HEK293 (cell line): ENCODE measurements around the gene GREM1.

ENCODE experiments used
- CTCF ChIA-PET: fragments of 350-600 bp; formaldehyde crosslinking; extraction: SDS; loops from one replicate; lab custom pipeline; 2021; ENCODE audit warnings: antibody characterized with exemption; lab: Yijun Ruan, JAX
- POLR2A ChIA-PET: fragments of 300-600 bp; formaldehyde crosslinking; extraction: SDS; loops from one replicate; lab custom pipeline; 2020; ENCODE audit warnings: antibody characterized with exemption, inconsistent platforms; lab: Yijun Ruan, JAX
- H3K27ac ChIP-seq: fragments of 200-500 bp; sonication (Bioruptor generic); 2 replicates; pipeline ENCODE4 v1.5.1; 2014; ENCODE audit warnings: low read depth, low read length, control low read depth, inconsistent platforms; ENCODE audit errors: extremely low read depth
- H3K36me3 ChIP-seq, 2 experiments: fragments of 200-500 bp in 1 of 2; sonication (Bioruptor generic) in 1 of 2; 1 replicate in 1 of 2; 2 replicates in 1 of 2; pipeline ENCODE4 v1.5.1; 2014 to 2017; ENCODE audit warnings: inconsistent platforms in 2 of 2, low read length in 2 of 2; ENCODE audit not compliant: control insufficient read depth in 2 of 2, insufficient read depth in 1 of 2
- H3K4me1 ChIP-seq: fragments of 200-500 bp; sonication (Bioruptor generic); 2 replicates; pipeline ENCODE4 v1.5.1; 2014; ENCODE audit warnings: mild to moderate bottlenecking, low read length, inconsistent platforms; ENCODE audit not compliant: control insufficient read depth, insufficient read depth
- H3K4me3 ChIP-seq: 2 replicates; pipeline ENCODE4 v1.5.1; 2011; ENCODE audit warnings: low read depth, mild to moderate bottlenecking, control low read depth, low read length, moderate library complexity
- H3K9me3 ChIP-seq: fragments of 200-500 bp; sonication (Bioruptor generic); 2 replicates; pipeline ENCODE4 v1.5.1; 2014; ENCODE audit warnings: low read depth, low read length, inconsistent platforms; ENCODE audit not compliant: control insufficient read depth, insufficient read depth
- HOXC10 ChIP-seq: sonication (generic); formaldehyde crosslinking; IDR thresholded peaks from 2 replicates; pipeline ENCODE4 v1.8.1; 2023; ENCODE audit warnings: mild to moderate bottlenecking, missing genetic modification reagents
- OVOL3 ChIP-seq: fragments of 450-650 bp; formaldehyde crosslinking; IDR thresholded peaks from 2 replicates; pipeline ENCODE4 v1.5.1; 2016; ENCODE audit warnings: missing biosample characterization, missing genetic modification characterization
- REST ChIP-seq: fragments of 450-650 bp; formaldehyde crosslinking; IDR thresholded peaks from 2 replicates; pipeline ENCODE4 v1.5.1; 2016; ENCODE audit warnings: missing biosample characterization, missing genetic modification characterization
- SP3 ChIP-seq: fragments of 450-650 bp; formaldehyde crosslinking; IDR thresholded peaks from 2 replicates; pipeline ENCODE4 v1.5.1; 2016; ENCODE audit warnings: missing biosample characterization, missing genetic modification characterization
- ZBTB44 ChIP-seq: fragments of 450-650 bp; IDR thresholded peaks from 2 replicates; pipeline ENCODE4 v1.5.1; 2018; ENCODE audit warnings: missing biosample characterization, mild to moderate bottlenecking, missing genetic modification characterization
- ZBTB49 ChIP-seq: fragments of 450-650 bp; formaldehyde crosslinking; IDR thresholded peaks from 2 replicates; pipeline ENCODE4 v1.5.1; 2016; ENCODE audit warnings: missing biosample characterization, missing genetic modification characterization, low read depth
- ZIC2 ChIP-seq: fragments of 450-650 bp; formaldehyde crosslinking; IDR thresholded peaks from 2 replicates; pipeline ENCODE4 v1.5.1; 2016; ENCODE audit warnings: missing biosample characterization, missing genetic modification characterization
- ZNF292 ChIP-seq: fragments of 450-650 bp; formaldehyde crosslinking; IDR thresholded peaks from 2 replicates; pipeline ENCODE4 v1.5.1; 2016; ENCODE audit warnings: low read depth, missing biosample characterization, missing genetic modification characterization, borderline replicate concordance
- ZNF341 ChIP-seq: fragments of 450-650 bp; formaldehyde crosslinking; IDR thresholded peaks from 2 replicates; pipeline ENCODE4; 2016; ENCODE audit warnings: low read depth, missing biosample characterization, missing genetic modification characterization
- ZNF423 ChIP-seq: fragments of 450-650 bp; formaldehyde crosslinking; IDR thresholded peaks from 2 replicates; pipeline ENCODE4 v1.5.1; 2016; ENCODE audit warnings: missing biosample characterization, missing genetic modification characterization
- ZNF561 ChIP-seq: fragments of 450-650 bp; IDR thresholded peaks from 2 replicates; pipeline ENCODE4 v1.5.1; 2018; ENCODE audit warnings: missing biosample characterization, missing genetic modification characterization, borderline replicate concordance
- ZNF596 ChIP-seq: fragments of 450-650 bp; IDR thresholded peaks from 2 replicates; pipeline ENCODE4 v1.5.0; 2018; ENCODE audit warnings: missing biosample characterization, mild to moderate bottlenecking, missing genetic modification characterization, moderate library complexity
- ZNF747 ChIP-seq: fragments of 450-650 bp; formaldehyde crosslinking; IDR thresholded peaks from 2 replicates; pipeline ENCODE4 v1.5.1; 2016; ENCODE audit warnings: missing biosample characterization, missing genetic modification characterization

The GREM1 gene

GRCh38 chr15:32704395-32704981 lies 13.3 kb upstream of the GREM1 start (continued):
- no peak for TF ChIP-seq ZNF423 (tag by site-specific recombination)
- TF ChIP-seq ZNF596 (tag by site-specific recombination) = no peak
- no peak for TF ChIP-seq ZNF747 (tag by site-specific recombination)

- Histone ChIP-seq H3K4me1 (no peaks in the 10 kb centered on the region), H3K36me3 (no peaks in the 10 kb centered on the region), H3K9me3 (no peaks in the 10 kb centered on the region), H3K27ac (no peak overlapping the region), H3K4me3 (no peak overlapping the region)
- ChIA-PET CTCF (interaction anchor here (1.8 kb wide), 1 partner anchor 43 kb away, joined by 6 read pairs; no protein-coding TSS in a partner anchor), POLR2A (no interaction called here)
- TF ChIP-seq ZBTB44 (tag by site-specific recombination) (no peak), ZNF292 (no peak), OVOL3 (no peak), ZNF747 (tag by site-specific recombination) (no peak), ZBTB49 (tag by site-specific recombination) (no peak), HOXC10 (CRISPR knock-in tag) (no peak), REST (tag by site-specific recombination) (no peak)
These were observed 12.4 kb upstream of the GREM1 start for GRCh38 chr15:32705446-32705845.

- CTCF ChIA-PET = no interaction called here
- no peak for TF ChIP-seq SP3 (tag by site-specific recombination)
- TF ChIP-seq ZNF561 (tag by site-specific recombination) = no peak
- TF ChIP-seq ZNF596 (tag by site-specific recombination) = no peak
- no peak for TF ChIP-seq ZNF341 (tag by site-specific recombination)
- no peak for TF ChIP-seq ZIC2 (tag by site-specific recombination)
- Histone ChIP-seq H3K4me3 (no peak overlapping the region), H3K9me3 (no peaks in the 10 kb centered on the region), H3K4me1 (no peaks in the 10 kb centered on the region), H3K36me3 (no peaks in the 10 kb centered on the region), H3K27ac (no peak overlapping the region)
- POLR2A ChIA-PET = no interaction called here
These were observed 11.1 kb upstream of the GREM1 start for GRCh38 chr15:32706704-32707103.
